Mesendoderm (in vitro differentiated cells): ENCODE results near the gene MAP3K9.

Source experiments
- DNase-seq: peaks from one replicate; pipeline ENCODE4 v3.0.0; 2013
- H2AK5ac ChIP-seq: 2 replicates; pipeline ENCODE4 v1.6.1; 2013; ENCODE audit warnings: low read length, inconsistent platforms
- H2BK120ac ChIP-seq: 2 replicates; pipeline ENCODE4 v1.6.1; 2013; ENCODE audit warnings: low read depth, mild to moderate bottlenecking, low read length, moderate library complexity, mixed read lengths
- H2BK15ac ChIP-seq: replicated peaks from 2 replicates; pipeline ENCODE4 v1.6.1; 2013; ENCODE audit warnings: low read depth, mild to moderate bottlenecking, moderate library complexity
- H2BK5ac ChIP-seq: 2 replicates; pipeline ENCODE4 v1.6.1; 2013; ENCODE audit warnings: low read length, inconsistent platforms
- H3K18ac ChIP-seq: 2 replicates; pipeline ENCODE4 v1.6.1; 2013; ENCODE audit warnings: mild to moderate bottlenecking, low read length, mixed read lengths
- H3K23ac ChIP-seq: one replicate; pipeline ENCODE4 v1.6.1; 2013; ENCODE audit warnings: low read length
- H3K27ac ChIP-seq: 2 replicates; pipeline ENCODE4 v1.5.1; 2013; ENCODE audit warnings: low read depth, mild to moderate bottlenecking, inconsistent platforms, low read length, moderate library complexity
- H3K27me3 ChIP-seq: 2 replicates; pipeline ENCODE4 v1.6.1; 2013; ENCODE audit warnings: low read length, control low read depth, mild to moderate bottlenecking, inconsistent platforms; ENCODE audit not compliant: insufficient read depth, poor library complexity
- H3K36me3 ChIP-seq: 2 replicates; pipeline ENCODE4 v1.6.1; 2013; ENCODE audit warnings: low read length, inconsistent platforms; ENCODE audit not compliant: control insufficient read depth, insufficient read depth
- H3K4ac ChIP-seq: one replicate; pipeline ENCODE4 v1.6.1; 2013; ENCODE audit warnings: low read depth, mild to moderate bottlenecking, low read length, moderate library complexity
- H3K4me1 ChIP-seq: 2 replicates; pipeline ENCODE4 v1.6.1; 2013; ENCODE audit warnings: low read depth, low read length, inconsistent platforms; ENCODE audit not compliant: control insufficient read depth
- H3K4me2 ChIP-seq: 2 replicates; pipeline ENCODE4 v1.6.1; 2013; ENCODE audit warnings: low read length
- H3K4me3 ChIP-seq: 2 replicates; pipeline ENCODE4 v1.5.1; 2013; ENCODE audit warnings: mild to moderate bottlenecking, low read length
- H3K56ac ChIP-seq: one replicate; pipeline ENCODE4 v1.6.1; 2013; ENCODE audit warnings: low read length
- H3K79me1 ChIP-seq: 2 replicates; pipeline ENCODE4 v1.6.1; 2013; ENCODE audit warnings: low read length, inconsistent platforms
- H3K79me2 ChIP-seq: 2 replicates; pipeline ENCODE4 v1.6.1; 2013; ENCODE audit warnings: mild to moderate bottlenecking, low read length; ENCODE audit not compliant: control insufficient read depth, insufficient read depth
- H3K9ac ChIP-seq: 2 replicates; pipeline ENCODE4 v1.6.1; 2013; ENCODE audit warnings: low read length, inconsistent platforms
- H4K5ac ChIP-seq: one replicate; pipeline ENCODE4 v1.6.1; 2013; ENCODE audit warnings: low read length
- H4K8ac ChIP-seq: one replicate; pipeline ENCODE4 v1.6.1; 2013; ENCODE audit warnings: low read depth, mild to moderate bottlenecking, control low read depth, low read length, moderate library complexity
- WGBS: extraction: QIAGEN DNeasy Blood & Tissue Kit; methylation state at CpG from one replicate; pipeline ENCODE4 v1.1.7; 2013; ENCODE audit warnings: low lambda C conversion rate, missing lambda C conversion rate; ENCODE audit not compliant: insufficient coverage; ENCODE audit errors: extremely low coverage; 5-methylcytosine and 5-hydroxymethylcytosine counted together

The MAP3K9 gene

DNA sequence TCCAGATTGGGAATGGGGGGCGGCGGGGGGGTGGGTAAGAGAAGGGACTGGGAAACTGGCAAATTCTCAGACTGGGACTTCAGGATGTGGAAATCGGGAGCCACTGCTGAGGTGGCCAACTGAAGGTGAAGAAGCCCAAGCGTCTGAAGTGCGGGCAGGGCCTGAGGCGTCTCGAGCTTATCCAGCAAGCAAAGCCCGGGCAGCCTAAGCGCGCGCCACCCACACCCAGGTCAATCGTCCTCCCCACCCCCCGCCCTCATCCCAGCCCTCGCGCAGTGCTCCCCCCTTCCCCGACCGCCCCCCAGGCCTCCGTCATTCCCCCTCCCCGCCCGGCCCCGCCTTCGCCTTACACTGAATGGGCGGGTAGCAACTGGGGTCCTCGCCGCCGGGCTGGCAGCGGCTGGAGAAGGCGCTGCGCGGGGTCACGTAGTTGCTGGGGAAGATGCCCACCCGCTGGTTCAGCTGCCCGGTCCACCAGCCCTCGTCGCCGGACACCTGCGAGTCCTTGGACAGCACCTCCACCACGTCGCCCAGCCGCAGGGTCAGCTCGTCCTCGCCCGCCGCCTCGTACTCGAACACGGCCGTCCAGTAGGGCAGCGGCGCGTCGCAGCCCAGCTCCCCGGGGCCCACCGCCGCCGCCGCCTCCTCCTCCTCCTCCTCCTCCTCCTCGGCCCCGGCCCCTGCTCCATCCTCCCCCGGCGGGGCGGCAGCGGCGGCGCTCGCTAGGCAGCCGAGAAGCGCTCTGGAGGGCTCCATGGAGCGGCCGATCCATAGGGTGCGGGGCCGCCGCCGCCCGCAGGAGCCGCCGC is 693 bp downstream of the MAP3K9 start:
- DNase-seq, result peak; percentile 37
- H3K27me3 ChIP-seq, result no peaks in the 10 kb centered on the region
- no peaks in the 10 kb centered on the region for H3K4me1 ChIP-seq

DNA sequence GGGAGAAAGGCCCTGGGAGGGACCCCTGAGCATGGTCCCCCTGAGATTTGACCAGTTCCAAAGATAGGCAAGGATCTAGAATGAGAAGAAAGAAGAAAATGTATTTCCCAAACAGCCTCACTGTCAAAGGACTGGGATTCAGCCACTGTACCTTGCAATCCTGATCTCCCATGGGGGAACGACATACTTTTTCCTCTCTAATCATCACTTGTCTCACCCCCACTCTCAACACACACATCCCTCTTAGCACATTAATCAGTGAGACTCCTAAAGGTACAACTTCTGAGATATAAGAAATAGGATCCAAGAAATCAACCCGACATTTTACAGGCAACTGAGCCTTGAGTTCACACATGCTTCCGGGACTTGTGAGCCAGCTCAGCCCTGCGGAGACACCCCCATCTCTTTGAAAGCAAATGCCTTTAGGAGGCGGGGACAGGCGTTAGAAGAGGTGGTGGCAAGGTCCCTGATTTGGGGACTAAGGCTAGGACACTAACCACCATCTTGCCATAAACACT is 1.4 kb downstream of the MAP3K9 start:
- no peak overlapping the region for H2BK15ac ChIP-seq
- H3K27me3 ChIP-seq, result no peaks in the 10 kb centered on the region
- H3K9ac ChIP-seq, result peak overlapping the region; percentile 67
- H3K79me1 ChIP-seq, result peaks cover 25% of the 10 kb centered on the region
- no peak overlapping the region for H3K4ac ChIP-seq
- H3K18ac ChIP-seq, result no peak overlapping the region
- DNase-seq, result peak; percentile 91
- no peaks in the 10 kb centered on the region for H3K36me3 ChIP-seq
- no peaks in the 10 kb centered on the region for H3K4me1 ChIP-seq
- peaks cover 26% of the 10 kb centered on the region for H3K79me2 ChIP-seq
- H4K5ac ChIP-seq, result no peak overlapping the region
- H2BK120ac ChIP-seq, result no peak overlapping the region
- H4K8ac ChIP-seq, result no peak overlapping the region
- H3K56ac ChIP-seq, result peak overlapping the region; percentile 71
- no peak overlapping the region for H3K23ac ChIP-seq
- peak overlapping the region; percentile 52 for H3K4me3 ChIP-seq
- no peak overlapping the region for H2BK5ac ChIP-seq
- peak overlapping the region; percentile 38 for H3K27ac ChIP-seq
- H3K4me2 ChIP-seq, result peak overlapping the region; percentile 66
- WGBS, result no CpG with 5 or more reads among the region's 6 CpGs
- H2AK5ac ChIP-seq, result no peak overlapping the region

More for the DNA sequence above, 693 bp downstream of the MAP3K9 start:
- no peak overlapping the region for H4K8ac ChIP-seq
- H2BK5ac ChIP-seq, result no peak overlapping the region
- no peak overlapping the region for H2BK15ac ChIP-seq
- peak overlapping the region; percentile 34 for H2BK120ac ChIP-seq
- H3K56ac ChIP-seq, result peak overlapping the region; percentile 96
- no peak overlapping the region for H3K23ac ChIP-seq
- peak overlapping the region; percentile 76 for H3K4me3 ChIP-seq
- peak overlapping the region; percentile 44 for H3K4ac ChIP-seq
- peaks cover 30% of the 10 kb centered on the region for H3K79me2 ChIP-seq
- H3K27ac ChIP-seq, result peak overlapping the region; percentile 77
- peaks cover 22% of the 10 kb centered on the region for H3K79me1 ChIP-seq
- H3K9ac ChIP-seq, result peak overlapping the region; percentile 84
- no peak overlapping the region for H4K5ac ChIP-seq
- WGBS, result no CpG with 5 or more reads among the region's 77 CpGs
- H3K18ac ChIP-seq, result peak overlapping the region; percentile 86
- no peaks in the 10 kb centered on the region for H3K36me3 ChIP-seq
- no peak overlapping the region for H2AK5ac ChIP-seq
- H3K4me2 ChIP-seq, result peak overlapping the region; percentile 66

DNA sequence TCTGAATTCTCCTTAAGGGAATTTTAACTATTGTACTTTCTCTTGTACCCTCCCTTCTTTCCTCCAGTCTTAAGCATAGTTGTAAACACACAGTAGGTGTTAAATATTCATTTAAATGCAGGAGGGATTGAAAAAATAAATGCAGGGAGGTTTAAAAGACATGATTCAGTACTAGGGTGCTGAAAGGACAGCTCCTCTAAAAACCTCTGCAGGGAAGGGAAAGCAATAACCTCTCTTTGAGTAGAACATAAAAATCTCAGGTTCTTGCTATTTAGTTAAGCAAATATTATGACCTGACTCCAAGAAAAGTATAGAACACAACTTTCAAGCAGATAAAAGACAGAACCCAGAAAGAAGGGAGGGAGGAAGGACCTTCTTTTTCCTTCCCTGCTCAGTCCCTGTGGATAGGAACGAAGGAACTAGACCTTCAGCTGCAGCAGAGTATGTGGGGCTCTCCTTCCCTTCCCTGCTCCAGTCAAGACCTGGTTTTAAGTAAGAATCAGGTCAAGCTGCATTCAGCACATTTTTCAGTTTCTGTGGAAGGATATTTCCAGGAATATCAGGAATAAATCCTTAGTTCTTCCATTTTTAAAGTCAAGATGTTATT is 4.7 kb downstream of the MAP3K9 start:
- H3K4me3 ChIP-seq, result no peak overlapping the region
- no peak overlapping the region for H4K5ac ChIP-seq
- no peak overlapping the region for H2BK15ac ChIP-seq
- H3K36me3 ChIP-seq, result peaks cover 7% of the 10 kb centered on the region
- H3K18ac ChIP-seq, result no peak overlapping the region
- no peak overlapping the region for H2BK5ac ChIP-seq
- H3K4me2 ChIP-seq, result no peak overlapping the region
- H2AK5ac ChIP-seq, result no peak overlapping the region
- H3K56ac ChIP-seq, result no peak overlapping the region
- no CpG with 5 or more reads among the region's 1 CpG for WGBS
- no peak overlapping the region for H3K4ac ChIP-seq
- no peak overlapping the region for H3K27ac ChIP-seq
- no peak overlapping the region for H3K9ac ChIP-seq
- no peaks in the 10 kb centered on the region for H3K4me1 ChIP-seq
- H4K8ac ChIP-seq, result no peak overlapping the region
- no peak overlapping the region for H2BK120ac ChIP-seq
- peak; percentile 19 for DNase-seq
- H3K79me1 ChIP-seq, result peaks cover 39% of the 10 kb centered on the region
- no peak overlapping the region for H3K23ac ChIP-seq
- H3K79me2 ChIP-seq, result peaks cover 33% of the 10 kb centered on the region
- no peaks in the 10 kb centered on the region for H3K27me3 ChIP-seq

GRCh38 chr14:70803321-70804310 is 5.7 kb downstream of the MAP3K9 start:
- Histone ChIP-seq H3K27me3 (no peaks in the 10 kb centered on the region), H2BK15ac (no peak overlapping the region), H3K36me3 (peaks cover 7% of the 10 kb centered on the region), H3K79me2 (peaks cover 33% of the 10 kb centered on the region), H3K4me1 (no peaks in the 10 kb centered on the region), H2AK5ac (no peak overlapping the region), H3K27ac (no peak overlapping the region), H3K23ac (no peak overlapping the region), H3K56ac (no peak overlapping the region), H4K5ac (no peak overlapping the region), H3K79me1 (peaks cover 41% of the 10 kb centered on the region), H3K4me3 (no peak overlapping the region), H3K4me2 (no peak overlapping the region), H3K4ac (no peak overlapping the region), H3K18ac (no peak overlapping the region), H2BK120ac (no peak overlapping the region), H3K9ac (no peak overlapping the region), H2BK5ac (no peak overlapping the region), H4K8ac (no peak overlapping the region)
- no peak for DNase-seq
- WGBS, result no CpG with 5 or more reads among the region's 3 CpGs

GRCh38 chr14:70802379-70802778 is 6.9 kb downstream of the MAP3K9 start:
- Histone ChIP-seq H3K56ac (no peak overlapping the region), H3K23ac (no peak overlapping the region), H3K9ac (no peak overlapping the region), H2AK5ac (no peak overlapping the region), H3K18ac (no peak overlapping the region), H3K4me2 (no peak overlapping the region), H2BK15ac (no peak overlapping the region), H3K4ac (no peak overlapping the region), H2BK120ac (no peak overlapping the region), H3K36me3 (peaks cover 7% of the 10 kb centered on the region), H3K79me1 (peaks cover 43% of the 10 kb centered on the region), H3K27ac (no peak overlapping the region), H3K4me1 (no peaks in the 10 kb centered on the region), H4K5ac (no peak overlapping the region), H3K79me2 (peaks cover 32% of the 10 kb centered on the region), H3K4me3 (no peak overlapping the region), H2BK5ac (no peak overlapping the region), H3K27me3 (no peaks in the 10 kb centered on the region), H4K8ac (no peak overlapping the region)
- DNase-seq, result no peak
- WGBS, result no CpG with 5 or more reads among the region's 1 CpG
